ENCODE measurements around the gene KIF21B.
A peak's percentile ranks its signal among the peaks of the same experiment; 100 is the strongest.
"Not testable (repeated sequence)": the region's sequence is repeated elsewhere in the genome, so short reads cannot be mapped to it uniquely, and the experiment has no call there.

Gene KIF21B

DNA sequence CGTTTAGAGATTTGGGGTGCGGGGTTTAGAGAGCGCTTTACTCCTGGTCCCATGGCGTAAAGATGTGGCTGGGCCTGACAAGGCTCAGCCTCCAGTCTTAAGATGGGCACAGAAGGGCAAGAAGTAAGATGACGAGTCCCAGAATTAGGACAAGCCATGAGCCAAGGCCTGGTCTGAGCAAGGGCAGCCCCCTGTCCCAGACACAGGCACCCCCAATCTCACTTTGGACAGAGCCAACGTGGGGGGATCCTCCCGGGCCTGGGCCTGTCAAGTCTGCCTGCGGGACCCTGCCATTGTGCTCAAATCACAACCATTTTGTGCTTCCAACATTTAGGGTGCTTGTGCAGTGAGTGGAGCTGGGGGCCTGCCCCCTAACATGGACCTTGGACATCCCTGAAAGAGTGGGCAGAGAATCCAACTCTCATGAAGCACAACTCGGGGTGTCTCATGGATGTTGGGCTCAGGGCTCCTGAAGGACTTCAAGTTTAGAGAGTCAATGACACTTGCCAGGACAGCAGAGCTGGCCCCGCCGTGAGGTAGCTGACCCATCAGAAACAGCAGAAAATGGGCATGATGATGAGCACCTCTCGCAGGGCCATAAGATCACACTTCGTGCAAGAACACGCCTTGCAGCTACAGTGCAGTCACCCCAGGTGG, 52.6 kb downstream of the KIF21B start:
- DNase-seq (ENCODE audit: low read depth) = no peak

GRCh38 chr1:200969726-200970561, 53.6 kb downstream of the KIF21B start:
- DNase-seq (ENCODE audit: low read depth) = no peak

DNA sequence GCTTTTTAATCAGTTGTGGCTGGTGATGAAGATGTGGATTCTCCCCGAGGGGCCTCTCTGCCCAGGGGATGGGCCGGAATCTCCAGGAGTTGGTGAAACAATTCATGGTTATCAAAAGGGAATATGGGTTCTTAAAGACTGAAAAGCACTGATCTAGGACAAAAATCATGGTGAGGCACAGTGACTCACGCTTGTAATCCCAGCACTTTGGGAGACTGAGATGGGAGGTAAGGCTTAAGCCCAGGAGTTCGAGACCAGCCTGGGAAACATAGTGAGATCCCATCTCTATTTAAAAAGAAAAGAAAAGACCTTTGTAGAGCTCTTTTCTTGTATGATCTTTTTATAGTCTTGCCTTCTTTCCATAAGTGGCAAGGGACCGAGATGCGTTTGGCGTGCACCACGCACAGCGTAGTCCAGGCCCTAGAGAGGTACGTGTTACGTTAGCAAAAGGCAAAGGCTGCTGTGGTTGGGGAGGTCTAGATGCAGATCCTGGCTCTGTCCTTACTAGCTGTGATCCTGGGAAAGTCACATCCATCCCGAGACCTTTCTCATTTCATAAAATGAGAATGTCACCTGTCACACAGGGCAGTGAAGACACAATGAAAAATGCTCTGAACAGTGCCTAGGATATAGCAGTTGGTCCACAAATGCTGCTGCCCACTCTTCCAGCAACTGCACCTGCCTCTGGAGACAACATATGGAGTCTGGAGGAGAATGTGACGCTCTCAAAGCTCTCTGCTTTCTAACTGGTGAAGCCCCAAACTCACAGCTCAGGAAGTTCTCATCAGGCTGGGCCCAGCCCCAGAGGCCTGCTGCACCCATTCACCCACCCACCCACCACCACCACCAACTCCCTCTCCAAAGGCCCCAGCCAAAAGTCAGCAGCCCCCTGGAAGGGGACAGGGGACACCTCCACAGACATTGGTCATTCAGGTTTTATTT, 54.8 kb downstream of the KIF21B start:
- DNase-seq (ENCODE audit: low read depth) = no peak

- no peak for DNase-seq (ENCODE audit: low read depth)
Observed at GRCh38 chr1:200967693-200968468, 55.6 kb downstream of the KIF21B start.

DNA sequence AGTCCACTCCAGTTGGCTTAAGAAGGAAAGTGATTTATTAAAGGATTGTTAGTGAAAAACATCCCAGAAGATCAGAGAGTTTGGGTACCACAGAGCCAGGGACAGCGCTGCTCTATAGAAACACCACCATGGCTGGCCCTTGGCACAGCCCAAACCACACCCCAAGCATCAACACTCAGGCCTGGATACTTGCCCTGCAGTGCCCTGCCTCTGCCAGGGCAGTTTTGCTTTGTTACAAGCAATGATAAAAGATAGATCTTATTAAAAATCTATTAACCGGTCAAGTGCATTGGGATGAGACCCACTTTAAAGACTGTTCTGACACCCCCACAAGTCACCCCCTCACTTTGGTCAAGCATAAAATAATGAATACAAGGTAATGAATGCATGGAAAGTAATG, 56.6 kb downstream of the KIF21B start:
- no peak for DNase-seq (ENCODE audit: low read depth)

GRCh38 chr1:200965111-200965805, 58.3 kb downstream of the KIF21B start:
- DNase-seq (ENCODE audit: low read depth) = no peak

GRCh38 chr1:200963888-200964287, 59.6 kb downstream of the KIF21B start:
- not testable (repeated sequence) for DNase-seq (ENCODE audit: low read depth)

- DNase-seq (ENCODE audit: low read depth) = no peak
Observed at GRCh38 chr1:200963076-200963475, 60.4 kb downstream of the KIF21B start.

GRCh38 chr1:200962631-200963030, 60.9 kb downstream of the KIF21B start:
- DNase-seq (ENCODE audit: low read depth) = no peak

DNA sequence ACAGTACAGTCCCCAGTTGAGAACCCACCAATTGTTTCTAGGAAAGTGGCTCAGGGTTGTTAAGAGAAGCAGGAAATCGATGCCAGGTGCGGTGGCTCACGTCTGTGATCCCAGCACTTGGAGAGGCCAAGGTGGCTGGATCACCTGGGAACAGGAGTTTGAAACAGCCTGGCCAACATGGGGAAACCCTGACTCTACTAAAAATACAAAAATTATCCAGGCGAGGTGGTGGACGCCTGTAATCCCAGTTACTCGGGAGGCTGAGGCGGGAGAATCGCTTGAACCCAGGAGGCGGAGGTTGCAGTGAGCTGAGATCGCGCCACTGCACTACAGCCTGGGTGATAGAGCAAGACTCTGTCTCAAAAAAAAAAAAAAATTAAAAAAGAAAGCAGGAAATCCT, 61.4 kb downstream of the KIF21B start:
- not testable (repeated sequence) for DNase-seq (ENCODE audit: low read depth)

- DNase-seq (ENCODE audit: low read depth) = no peak
Observed at GRCh38 chr1:200960948-200961340, 62.6 kb downstream of the KIF21B start.

GRCh38 chr1:200960236-200960947, 63.1 kb downstream of the KIF21B start:
- DNase-seq (ENCODE audit: low read depth) = no peak

DNA sequence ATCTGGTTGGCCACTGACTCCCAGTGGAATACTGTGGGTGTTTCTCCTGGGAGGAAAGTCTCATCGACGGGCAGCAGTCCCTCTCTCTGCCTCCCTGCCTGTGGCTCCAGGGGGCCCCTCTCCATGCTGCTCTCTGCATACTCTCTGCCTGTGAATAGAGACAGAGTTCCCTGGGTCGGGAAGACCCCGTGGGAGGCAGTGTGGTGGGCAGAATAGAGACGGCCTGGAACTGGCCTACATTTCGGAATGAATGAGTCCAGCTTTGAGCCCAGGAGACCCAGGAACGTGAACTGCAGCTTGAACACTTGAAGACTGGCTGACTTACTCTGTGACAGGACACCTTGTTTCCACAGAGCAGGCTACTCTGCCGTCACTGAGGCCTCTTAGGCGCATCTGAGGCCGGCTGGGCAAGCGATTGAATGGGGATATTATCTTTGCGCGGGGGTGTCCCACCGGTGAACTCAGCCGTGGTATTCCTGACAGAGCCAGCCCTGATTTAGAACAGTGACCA, 64.0 kb downstream of the KIF21B start:
- no peak for DNase-seq (ENCODE audit: low read depth)

DNA sequence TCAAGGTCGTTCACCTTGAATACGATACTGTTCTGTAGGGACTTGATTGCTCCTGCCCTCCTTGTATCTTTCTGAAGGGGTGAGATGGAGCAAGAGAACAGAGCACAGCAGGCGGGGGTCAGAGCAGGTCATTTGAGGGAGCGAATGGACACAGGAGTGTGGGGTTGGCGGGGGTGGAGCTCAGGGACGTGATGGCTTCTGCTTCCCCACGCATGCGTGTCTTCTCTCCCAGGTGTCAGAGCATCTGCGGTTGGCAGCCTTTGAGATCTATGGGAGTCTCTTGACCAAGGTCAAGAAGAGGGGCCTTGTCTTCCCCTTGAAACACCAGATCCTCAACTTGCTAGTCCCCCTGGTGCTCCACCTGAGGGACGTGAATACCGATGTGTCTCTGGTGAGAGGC, 64.9 kb downstream of the KIF21B start:
- DNase-seq (ENCODE audit: low read depth) = no peak

GRCh38 chr1:200954434-200954833, 69.1 kb downstream of the KIF21B start:
- no peak for DNase-seq (ENCODE audit: low read depth)

- no peak for DNase-seq (ENCODE audit: low read depth)
Observed at GRCh38 chr1:200951016-200951415, 72.5 kb downstream of the KIF21B start.

GRCh38 chr1:200949626-200950025, 73.9 kb downstream of the KIF21B start:
- DNase-seq (ENCODE audit: low read depth) = no peak

GRCh38 chr1:200947059-200947566, 76.4 kb downstream of the KIF21B start:
- no peak for DNase-seq (ENCODE audit: low read depth)

GRCh38 chr1:200945111-200945510, 78.4 kb downstream of the KIF21B start:
- DNase-seq (ENCODE audit: low read depth) = no peak

- DNase-seq (ENCODE audit: low read depth) = peak; percentile 6
Observed at GRCh38 chr1:200938955-200939354, 84.6 kb downstream of the KIF21B start.
